Osteoblast (primary cell): Measurements from ENCODE around the gene HUWE1. TPM values are rescaled to one million over a fixed set of nuclear protein-coding genes. Genes with fewer than 3 reads are reported as not detected.

Source experiments
- DNase-seq: peaks from one replicate; pipeline ENCODE4 v3.0.0; 2011; ENCODE audit warnings: low spot score, mixed read lengths; ENCODE audit not compliant: insufficient read length; ENCODE audit errors: missing footprints
- H2AFZ ChIP-seq: 2 replicates; pipeline ENCODE4 v1.6.0; 2011; ENCODE audit warnings: mild to moderate bottlenecking, low read length
- H3K27ac ChIP-seq: 2 replicates; pipeline ENCODE4 v1.5.1; 2011; ENCODE audit warnings: mild to moderate bottlenecking, low read depth, low read length, moderate library complexity
- H3K27me3 ChIP-seq: 2 replicates; pipeline ENCODE4 v1.6.0; 2012; ENCODE audit warnings: mild to moderate bottlenecking, control low read depth, inconsistent platforms, low read length, moderate library complexity; ENCODE audit not compliant: insufficient read depth
- H3K36me3 ChIP-seq: 2 replicates; pipeline ENCODE4 v1.5.1; 2011; ENCODE audit warnings: mild to moderate bottlenecking, low read length, control low read depth, moderate library complexity; ENCODE audit not compliant: insufficient read depth
- H3K4me1 ChIP-seq: 2 replicates; pipeline ENCODE4 v1.5.1; 2011; ENCODE audit warnings: mild to moderate bottlenecking, low read length, control low read depth, moderate library complexity; ENCODE audit not compliant: insufficient read depth
- H3K4me2 ChIP-seq: 2 replicates; pipeline ENCODE4 v1.6.0; 2011; ENCODE audit warnings: mild to moderate bottlenecking, low read length; ENCODE audit not compliant: insufficient read depth
- H3K4me3 ChIP-seq: fragments of 200-600 bp; sonication (generic); 3 replicates; pipeline ENCODE4 v1.5.1; 2012; ENCODE audit warnings: mild to moderate bottlenecking, low read length, inconsistent platforms; ENCODE audit not compliant: insufficient read depth
- H3K79me2 ChIP-seq: 2 replicates; pipeline ENCODE4 v1.6.0; 2012; ENCODE audit warnings: mild to moderate bottlenecking, low read length, control low read depth, inconsistent platforms; ENCODE audit not compliant: insufficient read depth
- H3K9me3 ChIP-seq: 2 replicates; pipeline ENCODE4 v1.5.1; 2011; ENCODE audit warnings: low read depth, low read length, control low read depth
- H4K20me1 ChIP-seq: 2 replicates; pipeline ENCODE4 v1.6.0; 2012; ENCODE audit warnings: mild to moderate bottlenecking, low read length, control low read depth; ENCODE audit not compliant: insufficient read depth
- CTCF ChIP-seq: IDR thresholded peaks from 2 replicates; pipeline ENCODE4 v1.5.1; 2011; ENCODE audit warnings: mild to moderate bottlenecking, low read depth, low read length, moderate library complexity; ENCODE audit errors: extremely low read depth
- total RNA-seq: library from RNA; depleted of rRNA; stranded (reverse); fragments of >200 nt; gene quantifications from 2 replicates; pipeline ENCODE4 v1.2.3, GENCODE V29; 2012

The HUWE1 gene
- total RNA-seq, 1 donor: 116 TPM

GRCh38 chrX:53605004-53605403 is 81.5 kb downstream of the HUWE1 start:
- peaks cover 23% of the 10 kb centered on the region for H3K79me2 ChIP-seq
- H3K4me3 ChIP-seq: no peak overlapping the region
- no peaks in the 10 kb centered on the region for H3K4me1 ChIP-seq
- no peak overlapping the region for H2AFZ ChIP-seq
- H4K20me1 ChIP-seq: peaks cover 3% of the 10 kb centered on the region
- no peak for TF ChIP-seq CTCF
- H3K27me3 ChIP-seq: no peaks in the 10 kb centered on the region
- DNase-seq: no peak
- H3K27ac ChIP-seq: no peak overlapping the region
- H3K9me3 ChIP-seq: no peaks in the 10 kb centered on the region
- no peak overlapping the region for H3K4me2 ChIP-seq
- peaks cover 54% of the 10 kb centered on the region for H3K36me3 ChIP-seq

GRCh38 chrX:53599781-53600396 is 86.6 kb downstream of the HUWE1 start:
- H2AFZ ChIP-seq: no peak overlapping the region
- H3K79me2 ChIP-seq: peaks cover 4% of the 10 kb centered on the region
- H3K4me1 ChIP-seq: peaks cover 4% of the 10 kb centered on the region
- H3K4me2 ChIP-seq: no peak overlapping the region
- H3K36me3 ChIP-seq: peaks cover 51% of the 10 kb centered on the region
- peaks cover 3% of the 10 kb centered on the region for H4K20me1 ChIP-seq
- no peaks in the 10 kb centered on the region for H3K9me3 ChIP-seq
- no peak overlapping the region for H3K27ac ChIP-seq
- DNase-seq: no peak
- H3K27me3 ChIP-seq: peaks cover 3% of the 10 kb centered on the region
- H3K4me3 ChIP-seq: no peak overlapping the region
- TF ChIP-seq CTCF: no peak

- Histone ChIP-seq H3K4me1 (peaks cover 4% of the 10 kb centered on the region), H3K4me2 (no peak overlapping the region), H3K79me2 (peaks cover 4% of the 10 kb centered on the region), H3K27ac (no peak overlapping the region), H2AFZ (no peak overlapping the region), H3K4me3 (no peak overlapping the region), H3K27me3 (peaks cover 3% of the 10 kb centered on the region), H3K9me3 (no peaks in the 10 kb centered on the region), H3K36me3 (peaks cover 46% of the 10 kb centered on the region), H4K20me1 (peaks cover 1% of the 10 kb centered on the region)
- no peak for DNase-seq
- TF ChIP-seq CTCF: no peak
These were observed 88.3 kb downstream of the HUWE1 start for GRCh38 chrX:53598169-53598568.

GRCh38 chrX:53595266-53595810 is 91.2 kb downstream of the HUWE1 start:
- DNase-seq: no peak
- peaks cover 6% of the 10 kb centered on the region for H3K27me3 ChIP-seq
- H3K79me2 ChIP-seq: peaks cover 4% of the 10 kb centered on the region
- no peak overlapping the region for H3K4me3 ChIP-seq
- peaks cover 4% of the 10 kb centered on the region for H3K4me1 ChIP-seq
- no peak overlapping the region for H2AFZ ChIP-seq
- no peak overlapping the region for H3K4me2 ChIP-seq
- H3K27ac ChIP-seq: no peak overlapping the region
- TF ChIP-seq CTCF: no peak
- H3K36me3 ChIP-seq: peaks cover 56% of the 10 kb centered on the region
- H3K9me3 ChIP-seq: no peaks in the 10 kb centered on the region
- no peaks in the 10 kb centered on the region for H4K20me1 ChIP-seq
